ENCODE results near the gene ANKS3. TPM values are rescaled to one million over a fixed set of nuclear protein-coding genes. Genes with fewer than 3 reads are reported as not detected.

ANKS3 gene
- total RNA-seq, 4 donors from 2014 or later = 11.5 to 36.5 (median 20.0) TPM

DNA sequence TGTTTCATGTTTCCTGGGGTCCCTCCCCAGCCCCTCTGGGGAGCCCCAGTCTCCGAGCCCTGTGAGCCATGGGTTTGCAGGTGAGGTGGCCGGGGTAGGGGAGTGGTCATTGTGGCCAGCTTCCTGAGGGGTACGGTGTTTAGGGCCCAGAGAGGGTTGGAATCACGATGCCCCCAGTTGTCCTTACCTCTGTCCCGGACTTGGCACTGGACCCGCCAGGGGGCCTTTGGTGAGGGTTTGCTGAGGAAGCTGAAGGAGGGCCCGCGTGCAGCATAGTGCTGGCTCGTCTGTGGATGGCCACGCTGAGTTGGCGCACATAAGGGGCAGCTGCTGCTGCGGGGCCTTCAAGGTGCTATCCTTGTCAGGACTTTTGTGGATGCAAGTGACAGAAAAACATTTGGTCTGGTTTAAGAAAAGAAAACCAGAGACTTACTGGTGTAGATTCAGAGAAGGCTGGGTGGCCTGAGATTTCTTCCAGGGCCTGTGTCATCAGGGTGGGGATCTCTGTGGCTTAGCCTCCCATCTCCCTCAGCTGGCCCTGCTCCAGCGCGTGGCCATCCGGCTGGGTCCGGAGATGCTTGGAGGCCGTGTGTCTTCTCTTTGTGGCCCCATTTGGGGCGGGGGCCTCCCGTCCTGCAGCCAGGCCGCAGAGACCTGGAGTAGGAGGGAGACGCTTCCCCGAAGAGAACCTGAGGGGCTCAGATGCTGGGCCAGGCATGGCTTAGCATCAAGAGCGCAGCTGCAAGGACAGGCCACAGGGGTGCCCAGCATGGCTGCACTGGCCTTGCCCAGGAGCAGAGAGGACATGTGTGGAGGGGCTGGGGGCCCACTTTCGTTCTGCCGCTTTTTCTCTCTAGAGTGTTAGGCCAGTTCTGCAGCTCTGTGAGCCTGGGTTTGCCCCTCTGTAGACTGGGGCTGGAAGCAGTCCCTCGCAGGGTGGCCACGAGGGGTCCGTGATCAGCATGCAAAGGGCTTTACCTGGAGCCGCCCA, 74.4 kb downstream of the ANKS3 start:
- TF ChIP-seq POLR2A (IDR thresholded peaks at IDR 0.05) (no peak), CTCF (IDR thresholded peaks at IDR 0.05) (no peak), EP300 (IDR thresholded peaks at IDR 0.05) (no peak), POLR2AphosphoS5 (IDR thresholded peaks at IDR 0.05) (no peak)
- H3K36me3 ChIP-seq = peaks cover 66% of the 10 kb centered on the region
- H3K27me3 ChIP-seq = no peaks in the 10 kb centered on the region
- H3K9me3 ChIP-seq = no peaks in the 10 kb centered on the region
- H3K27ac ChIP-seq = no peak overlapping the region
- peaks cover 18% of the 10 kb centered on the region for H3K4me1 ChIP-seq
- H3K4me3 ChIP-seq = no peak overlapping the region
- no peak for DNase-seq (ENCODE audit: low spot score in 2 of 2)
- WGBS = 89% methylated on average over 18 of the region's 29 CpGs

DNA sequence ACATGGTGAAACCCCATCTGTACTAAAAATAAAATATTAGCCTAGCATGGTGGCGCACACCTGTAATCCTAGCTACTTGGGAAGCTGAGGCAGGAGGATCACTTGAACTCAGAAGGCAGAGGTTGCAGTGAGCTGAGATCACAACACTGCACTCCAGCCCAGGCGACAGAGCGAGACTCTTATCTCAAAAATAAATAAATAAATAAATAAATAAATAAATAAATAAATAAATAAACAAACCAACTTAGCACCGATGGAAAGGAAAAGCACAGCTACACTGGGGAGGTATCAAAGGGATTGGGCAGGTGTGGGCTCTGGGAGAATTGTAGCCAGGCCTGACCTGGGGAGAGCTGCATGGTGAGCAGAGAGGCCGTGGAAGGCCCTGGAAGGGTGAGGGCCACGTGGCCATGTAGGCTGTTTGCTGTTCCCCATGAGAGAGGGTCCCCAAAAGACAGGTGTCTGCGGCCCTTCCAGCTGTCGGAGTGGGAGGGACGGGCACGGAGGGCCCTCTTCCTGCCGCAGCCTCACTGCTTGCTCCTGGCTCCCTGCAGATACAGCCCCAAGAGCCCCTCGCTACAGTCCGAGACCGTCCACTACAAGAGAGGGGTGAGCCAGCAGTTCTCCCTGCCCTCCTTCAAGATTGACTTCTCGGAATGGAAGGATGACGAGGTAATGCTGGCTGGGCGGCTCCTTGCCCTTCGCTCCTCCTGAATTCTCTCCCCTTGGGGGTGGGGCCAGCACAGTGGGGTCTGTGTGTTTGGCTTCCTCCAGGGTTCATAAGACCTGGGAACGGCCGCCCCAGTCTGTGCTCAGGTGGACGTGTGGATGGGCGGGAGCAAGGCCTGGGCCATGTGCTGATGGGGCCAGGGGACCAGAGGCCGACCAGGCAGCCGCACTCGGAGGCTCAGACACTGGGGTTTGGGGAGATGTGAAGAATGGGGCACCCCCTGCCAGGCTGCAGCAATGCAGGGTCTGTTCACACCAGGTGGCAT, 77.1 kb downstream of the ANKS3 start:
- no peak overlapping the region for H3K27ac ChIP-seq
- H3K4me1 ChIP-seq = peaks cover 8% of the 10 kb centered on the region

GRCh38 chr16:4656221-4656620, 77.8 kb downstream of the ANKS3 start:
- Histone ChIP-seq H3K4me1 (peaks cover 8% of the 10 kb centered on the region), H3K36me3 (peaks cover 84% of the 10 kb centered on the region), H3K4me3 (no peak overlapping the region), H3K27me3 (no peaks in the 10 kb centered on the region), H3K9me3 (no peaks in the 10 kb centered on the region), H3K27ac (no peak overlapping the region)
- DNase-seq (ENCODE audit: low spot score in 2 of 2) = no peak
- no peak for TF ChIP-seq EP300 (IDR thresholded peaks at IDR 0.05)
- no peak for TF ChIP-seq CTCF (IDR thresholded peaks at IDR 0.05)
- no peak for TF ChIP-seq POLR2AphosphoS5 (IDR thresholded peaks at IDR 0.05)
- no peak for TF ChIP-seq POLR2A (IDR thresholded peaks at IDR 0.05)
- 95% methylated on average over 12 of the region's 12 CpGs for WGBS

More for the DNA sequence above, 77.1 kb downstream of the ANKS3 start:
- H3K9me3 ChIP-seq = no peaks in the 10 kb centered on the region
- TF ChIP-seq POLR2A (IDR thresholded peaks at IDR 0.05) = no peak
- TF ChIP-seq EP300 (IDR thresholded peaks at IDR 0.05) = no peak
- TF ChIP-seq CTCF (IDR thresholded peaks at IDR 0.05) = no peak
- TF ChIP-seq POLR2AphosphoS5 (IDR thresholded peaks at IDR 0.05) = no peak
- peaks cover 76% of the 10 kb centered on the region for H3K36me3 ChIP-seq
- DNase-seq (ENCODE audit: low spot score in 2 of 2) = no peak
- 96% methylated on average over 24 of the region's 25 CpGs for WGBS
- H3K4me3 ChIP-seq = no peak overlapping the region
- H3K27me3 ChIP-seq = no peaks in the 10 kb centered on the region

DNA sequence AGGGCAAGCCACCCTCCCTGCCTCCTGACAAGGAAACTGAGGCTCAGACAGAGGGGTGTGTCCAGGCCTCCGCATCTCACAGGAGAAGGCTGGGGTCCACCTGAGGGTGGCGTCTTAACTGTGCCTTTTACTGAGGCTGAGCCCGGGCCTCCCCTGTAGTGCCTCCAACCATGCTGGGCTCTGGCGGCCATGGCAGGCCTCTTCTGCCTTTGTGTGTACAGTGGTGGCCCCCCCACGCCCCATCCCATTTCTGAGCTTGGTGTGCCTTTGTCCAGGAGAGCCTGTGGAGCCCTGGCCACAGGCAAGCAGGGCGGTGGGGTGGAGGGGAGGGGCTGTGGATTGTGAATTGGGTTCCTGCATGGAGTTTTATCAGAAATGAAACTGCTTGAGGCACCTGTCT, 78.3 kb downstream of the ANKS3 start:
- no peak for TF ChIP-seq EP300 (IDR thresholded peaks at IDR 0.05)
- TF ChIP-seq CTCF (IDR thresholded peaks at IDR 0.05) = no peak
- no peak for TF ChIP-seq POLR2AphosphoS5 (IDR thresholded peaks at IDR 0.05)
- no peak for TF ChIP-seq POLR2A (IDR thresholded peaks at IDR 0.05)
- H3K4me1 ChIP-seq = peaks cover 8% of the 10 kb centered on the region
- 100% methylated on average over 2 of the region's 6 CpGs for WGBS
- no peak for DNase-seq (ENCODE audit: low spot score in 2 of 2)
- H3K4me3 ChIP-seq = no peak overlapping the region
- H3K9me3 ChIP-seq = no peaks in the 10 kb centered on the region
- H3K27me3 ChIP-seq = no peaks in the 10 kb centered on the region
- H3K36me3 ChIP-seq = peaks cover 88% of the 10 kb centered on the region
- no peak overlapping the region for H3K27ac ChIP-seq
